ENCODE data around the gene KRT38. TPM values are rescaled to one million over a fixed set of nuclear protein-coding genes. Genes with fewer than 3 reads are reported as not detected.

The KRT38 gene
- total RNA-seq, 1 donor from 2014 or later: not detected

DNA sequence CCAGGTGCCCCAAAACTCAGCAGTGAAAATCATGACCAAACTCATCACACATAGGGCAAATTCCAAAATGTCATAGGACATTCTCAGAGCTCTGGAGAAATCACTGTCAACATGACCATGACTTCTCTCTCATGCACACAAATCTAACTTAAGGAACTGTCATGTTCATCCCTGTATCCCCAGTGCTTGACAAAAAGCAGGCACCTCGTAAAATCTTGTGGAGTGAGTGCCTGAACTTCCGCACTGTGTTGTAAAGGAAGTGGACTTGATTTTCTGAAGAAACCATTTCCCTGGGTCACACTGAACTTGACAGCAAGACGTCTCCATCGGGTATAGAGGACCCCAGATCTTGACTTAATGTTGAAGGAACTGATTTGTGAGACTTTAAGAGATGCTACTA, 19.2 kb downstream of the KRT38 start:
- DNase-seq (ENCODE audit: low spot score): no peak

DNA sequence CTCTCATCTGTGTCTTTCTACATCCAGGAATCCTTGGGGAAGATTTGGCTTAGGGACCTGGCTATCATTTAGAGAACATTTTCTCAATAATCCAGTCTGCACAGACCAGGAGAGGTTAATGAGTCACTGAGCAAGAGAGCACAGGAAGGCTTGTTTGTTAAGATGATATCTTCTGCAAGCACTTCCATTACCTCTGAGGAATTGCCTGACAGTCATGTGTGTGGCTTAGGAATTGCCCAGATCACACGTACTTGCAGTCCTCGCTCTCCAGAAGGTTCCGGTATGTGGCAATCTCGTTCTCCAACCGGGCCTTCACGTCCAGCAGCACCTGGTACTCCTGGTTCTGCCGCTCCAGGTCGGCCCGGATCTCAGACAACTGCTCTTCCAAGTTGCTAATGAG, 19.7 kb downstream of the KRT38 start:
- DNase-seq (ENCODE audit: low spot score): no peak

DNA sequence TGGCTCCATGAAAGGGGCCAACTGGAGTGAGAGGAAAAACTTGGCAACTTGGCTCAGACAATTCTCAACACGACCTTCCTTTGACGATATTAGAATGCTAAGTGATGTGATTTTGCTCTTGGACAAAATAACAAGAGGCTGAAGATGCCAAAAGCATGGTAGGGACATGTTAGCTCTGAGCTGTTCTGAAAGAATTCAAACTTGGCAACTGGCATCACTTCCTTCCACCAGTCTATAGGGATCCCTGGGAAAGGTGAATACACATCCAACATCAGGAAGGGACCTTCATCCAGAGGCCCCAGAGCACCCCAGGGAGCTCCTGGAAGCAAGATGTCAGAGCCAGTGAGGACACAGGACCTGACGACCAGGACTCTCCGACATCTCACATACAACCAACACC, 20.6 kb downstream of the KRT38 start:
- DNase-seq (ENCODE audit: low spot score): no peak

DNA sequence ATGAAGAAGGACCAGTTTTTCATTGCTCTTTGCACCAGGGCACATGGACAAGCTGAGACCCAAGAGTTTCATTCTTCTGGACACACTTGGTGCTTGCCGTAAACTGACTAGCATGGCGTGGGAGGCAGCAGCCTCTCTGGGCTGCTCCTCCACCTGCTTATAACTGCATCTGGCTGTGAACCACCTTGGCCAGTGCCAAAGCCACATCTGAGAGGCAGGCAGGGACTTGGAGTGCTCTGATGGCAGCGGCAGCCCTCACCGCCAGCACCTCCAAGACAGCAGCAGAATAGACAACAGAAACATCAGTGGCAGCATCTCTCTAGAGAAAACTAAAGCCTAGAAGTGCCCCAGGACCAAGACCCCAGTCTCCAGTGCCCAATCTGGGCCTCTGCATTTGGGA, 21.1 kb downstream of the KRT38 start:
- no peak for DNase-seq (ENCODE audit: low spot score)

DNA sequence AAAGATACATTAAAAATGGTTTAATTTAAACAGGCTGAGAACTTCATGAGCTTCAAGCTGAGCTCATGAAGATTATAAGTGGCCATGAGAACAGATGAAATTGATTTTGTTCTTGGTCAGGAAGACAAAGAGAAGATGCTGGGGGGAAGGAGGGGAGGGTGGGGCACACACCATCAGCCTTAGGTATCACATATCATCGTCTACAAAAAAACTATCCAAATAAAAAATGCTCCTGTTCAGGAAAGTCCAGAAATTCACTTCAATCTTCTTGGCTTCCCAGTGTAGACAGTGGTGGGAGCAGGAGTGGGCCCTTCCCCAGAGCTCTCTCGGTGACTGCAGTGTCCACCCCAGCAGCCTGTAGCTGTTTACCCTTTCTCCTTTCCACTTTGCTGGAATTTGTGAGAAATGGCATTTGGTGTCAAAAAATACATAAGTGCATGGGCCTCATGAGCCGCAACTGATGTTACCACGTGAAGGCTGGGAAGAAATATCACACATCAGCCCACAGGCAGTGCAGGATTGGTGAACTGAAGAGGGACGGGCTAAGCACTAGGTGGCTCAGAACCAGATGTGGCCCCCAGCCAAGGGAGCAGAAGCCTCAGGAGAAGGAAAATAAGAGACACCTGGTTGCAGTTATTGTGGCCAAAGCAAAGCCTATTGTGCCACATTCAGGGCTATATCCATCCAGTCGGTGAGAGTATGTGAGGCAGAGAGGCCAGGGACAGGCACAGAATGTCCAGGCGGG, 22.5 kb downstream of the KRT38 start:
- DNase-seq (ENCODE audit: low spot score): no peak

DNA sequence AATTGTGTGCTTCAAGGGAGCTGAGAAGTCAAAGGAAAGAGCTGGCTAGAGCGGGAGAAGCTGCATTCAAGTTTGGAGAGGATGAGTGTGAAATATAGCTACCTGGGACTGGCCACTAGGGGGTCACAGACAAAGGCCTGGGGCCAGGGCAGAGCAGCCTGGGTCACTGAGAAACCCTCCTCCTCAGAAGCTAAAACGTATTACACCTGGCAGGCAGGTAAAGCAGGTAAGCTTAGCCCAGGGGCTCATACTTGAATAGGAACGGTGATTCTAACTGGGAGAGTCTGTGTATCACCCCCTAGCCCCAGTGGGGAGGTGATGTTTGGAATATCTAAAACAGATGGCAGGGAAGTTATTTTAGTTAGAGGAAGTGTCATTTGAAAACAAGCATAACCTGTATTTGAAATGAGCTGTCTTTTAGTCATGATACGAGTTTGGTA, 23.2 kb downstream of the KRT38 start:
- DNase-seq (ENCODE audit: low spot score): no peak

DNA sequence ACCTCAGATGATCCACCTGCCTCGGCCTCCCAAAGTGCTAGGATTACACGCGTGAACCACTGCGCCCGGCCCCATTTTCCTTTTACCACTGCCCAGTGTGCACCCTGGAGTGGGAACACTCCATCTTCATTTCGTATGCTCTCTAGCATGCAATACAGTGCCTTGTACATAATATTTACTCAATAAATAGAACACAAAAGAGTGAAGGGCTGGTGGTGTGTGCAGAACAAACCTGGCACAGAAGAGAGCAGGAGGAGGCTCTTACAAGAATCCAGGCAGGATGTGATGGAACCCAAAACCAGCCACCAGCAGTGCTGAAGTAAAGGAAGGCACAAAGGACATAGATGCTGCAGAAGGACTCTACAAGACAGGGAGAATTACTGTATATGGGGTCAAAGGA, 23.7 kb downstream of the KRT38 start:
- no peak for DNase-seq (ENCODE audit: low spot score)

DNA sequence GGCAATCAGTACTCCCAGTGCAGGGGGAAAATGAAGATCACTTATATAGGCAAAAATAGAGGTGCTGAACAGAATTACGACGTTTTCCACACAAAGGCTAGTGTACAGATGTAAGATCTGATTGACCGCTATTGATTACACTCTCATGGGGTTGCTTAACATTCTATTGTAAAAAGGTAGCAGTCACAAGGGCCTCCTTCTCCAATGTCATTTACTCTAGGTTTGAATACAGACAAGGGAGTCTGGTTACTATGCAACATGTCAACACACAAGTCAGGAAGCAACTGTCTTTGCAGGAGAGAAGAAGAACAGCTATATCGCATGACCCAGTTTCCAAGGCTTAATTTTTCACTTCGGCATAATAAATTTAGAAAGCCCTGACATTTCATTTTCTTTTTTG, 24.3 kb downstream of the KRT38 start:
- DNase-seq (ENCODE audit: low spot score): no peak

DNA sequence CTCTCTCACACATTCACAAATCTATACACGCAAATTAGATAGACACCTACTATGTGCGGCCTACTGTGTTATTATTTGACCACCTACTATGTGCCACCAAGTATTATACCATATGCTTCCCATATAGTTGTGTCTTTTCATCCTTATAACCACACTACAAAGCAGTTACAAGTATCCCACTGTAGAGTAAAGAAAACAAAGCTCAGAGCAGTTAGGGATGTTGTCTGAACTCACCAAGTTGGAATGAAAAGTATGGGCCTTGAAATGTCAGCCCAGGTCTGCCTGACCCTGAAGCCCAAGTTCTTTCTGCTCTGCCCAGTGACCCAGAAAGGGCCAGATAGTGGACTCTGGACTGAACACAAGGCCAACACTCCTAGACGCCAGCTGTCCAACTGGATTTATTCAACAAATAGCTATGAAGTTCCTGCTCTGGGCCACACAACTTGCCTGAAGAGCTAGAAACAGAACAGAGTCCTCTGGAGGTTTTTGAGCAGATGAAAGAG, 24.9 kb downstream of the KRT38 start:
- DNase-seq (ENCODE audit: low spot score): peak; percentile 58

DNA sequence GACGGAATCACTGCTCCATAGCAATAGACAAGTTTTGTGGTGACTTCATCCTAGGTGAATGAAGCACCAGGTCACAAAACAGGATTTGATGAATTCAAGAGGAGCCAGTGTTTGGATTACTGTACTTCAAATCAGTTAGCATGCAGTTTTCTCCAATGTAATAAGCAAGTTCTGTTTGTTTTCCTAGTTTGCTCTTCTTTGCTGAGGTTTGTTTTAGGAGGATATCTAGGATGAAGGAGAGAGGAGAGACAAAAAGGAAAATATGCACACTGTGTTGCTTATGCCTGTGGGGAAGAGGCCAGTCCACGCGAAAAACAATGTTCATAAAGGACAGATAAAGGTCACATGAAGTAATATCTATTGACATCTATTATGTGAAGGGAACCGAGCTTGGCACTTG, 25.4 kb downstream of the KRT38 start:
- no peak for DNase-seq (ENCODE audit: low spot score)

DNA sequence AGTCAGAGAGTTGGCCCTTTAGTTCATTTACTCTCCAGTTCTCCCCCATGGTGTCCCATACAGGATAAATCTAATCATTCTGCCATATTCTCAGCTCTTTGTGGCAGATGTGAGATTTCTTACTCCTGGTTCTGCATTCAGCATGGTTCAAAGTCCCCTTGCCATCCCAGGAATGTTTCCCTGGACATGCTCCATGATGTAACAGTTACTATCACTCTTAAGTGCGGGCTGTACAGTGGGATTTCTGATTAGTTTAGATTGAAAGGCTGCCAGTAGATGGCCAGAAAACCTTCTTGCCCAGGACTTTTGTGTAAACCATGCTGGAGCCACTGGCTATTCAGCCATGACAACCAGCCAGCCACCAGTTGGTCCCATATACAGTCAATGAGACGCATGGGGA, 26.8 kb downstream of the KRT38 start:
- DNase-seq (ENCODE audit: low spot score): no peak

DNA sequence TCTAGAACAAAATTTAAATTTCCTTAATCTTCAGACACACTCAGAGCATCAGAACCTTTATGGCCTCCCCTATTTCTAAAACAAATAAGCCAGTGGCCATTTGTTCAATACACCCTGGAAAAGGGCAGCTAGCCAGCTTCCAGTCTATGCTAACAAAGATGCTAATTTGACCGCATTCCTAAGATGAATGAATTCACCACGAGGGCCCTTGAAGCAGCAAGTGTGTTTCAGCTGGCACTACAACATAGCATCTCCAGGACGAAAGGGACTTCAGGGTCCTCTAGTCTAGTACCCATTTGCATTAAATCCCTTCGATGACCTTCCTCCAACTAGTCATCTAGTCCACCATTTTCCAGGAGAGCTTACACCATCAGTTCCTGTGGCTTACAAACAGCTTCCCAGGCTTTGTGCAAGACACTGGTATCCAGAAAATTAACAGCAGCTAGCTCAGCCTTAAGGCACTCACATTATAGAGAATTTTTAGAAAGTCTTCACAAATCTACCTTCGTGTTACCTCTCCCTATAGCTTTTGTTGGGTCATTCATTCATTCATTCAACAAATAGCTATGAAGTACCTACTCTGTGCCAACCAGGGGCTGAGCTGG, 27.3 kb downstream of the KRT38 start:
- DNase-seq (ENCODE audit: low spot score): no peak

DNA sequence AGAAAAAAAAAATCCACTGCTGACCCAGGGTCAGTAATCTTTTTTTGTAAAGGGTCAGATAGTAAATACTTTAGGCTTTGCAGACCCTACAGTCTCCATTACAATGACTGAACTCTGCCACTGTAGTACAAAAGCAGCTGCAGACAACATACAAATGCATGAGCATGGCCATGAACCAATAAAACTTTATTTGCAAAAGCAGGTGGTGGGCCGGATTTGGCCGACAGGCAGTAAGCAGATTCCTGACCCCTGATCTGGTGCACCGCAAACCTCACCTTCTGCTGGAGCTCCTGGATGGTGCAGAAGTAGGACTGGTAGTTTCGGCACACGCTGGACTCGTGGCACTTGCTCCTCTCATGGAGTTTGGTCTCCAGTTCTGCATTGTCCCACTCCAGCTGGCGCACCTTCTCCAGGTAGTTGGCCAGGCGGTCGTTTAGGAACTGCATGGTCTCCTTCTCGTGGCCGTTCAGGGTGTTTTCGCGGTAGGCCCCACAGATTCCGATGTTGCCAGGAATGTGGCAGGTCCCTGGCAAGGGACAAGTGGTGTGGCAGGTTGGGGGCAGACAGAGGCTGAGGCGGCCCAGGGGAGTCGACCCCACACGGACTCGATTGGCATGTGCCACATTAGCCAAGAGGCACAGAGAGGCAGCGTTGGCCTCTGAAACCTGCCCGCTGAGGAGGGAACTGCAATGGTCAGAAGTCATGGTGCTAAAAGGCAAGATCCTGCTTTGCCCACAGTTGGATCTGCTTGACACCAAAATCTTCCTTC, 29.5 kb downstream of the KRT38 start:
- DNase-seq (ENCODE audit: low spot score): no peak

DNA sequence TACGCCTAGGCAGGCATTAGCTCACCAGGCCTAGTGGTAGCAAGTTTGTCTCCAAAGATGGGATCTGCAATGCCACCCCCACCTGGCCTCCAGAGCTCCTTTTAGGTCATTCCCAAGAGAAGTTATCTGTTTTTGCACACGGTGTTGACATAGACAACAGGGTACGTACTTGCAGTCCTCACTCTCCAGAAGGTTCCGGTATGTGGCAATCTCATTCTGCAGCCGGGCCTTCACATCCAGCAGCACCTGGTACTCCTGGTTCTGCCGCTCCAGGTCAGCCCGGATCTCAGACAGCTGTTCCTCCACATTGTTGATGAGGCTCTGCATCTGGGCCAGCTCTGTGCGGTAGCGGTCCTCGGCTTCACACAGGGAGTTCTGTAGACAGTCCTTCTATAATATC, 33.6 kb downstream of the KRT38 start:
- no peak for DNase-seq (ENCODE audit: low spot score)

DNA sequence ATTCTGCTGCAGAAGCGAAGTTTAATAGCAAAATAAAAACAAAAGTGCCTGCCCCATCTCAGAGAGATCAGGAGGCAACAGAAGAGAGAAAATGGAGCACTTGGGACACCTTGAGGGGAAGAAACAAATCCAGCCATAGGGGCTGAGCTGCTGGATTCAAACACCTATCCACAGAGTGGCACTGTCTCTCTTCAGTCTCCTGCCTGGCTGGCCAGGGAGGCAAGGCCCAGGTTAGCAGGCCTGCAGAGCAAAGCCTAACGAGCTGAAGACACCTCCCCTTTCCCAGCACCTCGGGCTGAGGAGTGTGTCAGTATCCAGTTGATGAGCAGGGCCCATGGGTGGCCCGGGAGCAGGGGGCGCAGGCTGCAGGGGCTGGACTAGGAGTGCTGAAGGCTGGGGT, 34.6 kb downstream of the KRT38 start:
- DNase-seq (ENCODE audit: low spot score): no peak

DNA sequence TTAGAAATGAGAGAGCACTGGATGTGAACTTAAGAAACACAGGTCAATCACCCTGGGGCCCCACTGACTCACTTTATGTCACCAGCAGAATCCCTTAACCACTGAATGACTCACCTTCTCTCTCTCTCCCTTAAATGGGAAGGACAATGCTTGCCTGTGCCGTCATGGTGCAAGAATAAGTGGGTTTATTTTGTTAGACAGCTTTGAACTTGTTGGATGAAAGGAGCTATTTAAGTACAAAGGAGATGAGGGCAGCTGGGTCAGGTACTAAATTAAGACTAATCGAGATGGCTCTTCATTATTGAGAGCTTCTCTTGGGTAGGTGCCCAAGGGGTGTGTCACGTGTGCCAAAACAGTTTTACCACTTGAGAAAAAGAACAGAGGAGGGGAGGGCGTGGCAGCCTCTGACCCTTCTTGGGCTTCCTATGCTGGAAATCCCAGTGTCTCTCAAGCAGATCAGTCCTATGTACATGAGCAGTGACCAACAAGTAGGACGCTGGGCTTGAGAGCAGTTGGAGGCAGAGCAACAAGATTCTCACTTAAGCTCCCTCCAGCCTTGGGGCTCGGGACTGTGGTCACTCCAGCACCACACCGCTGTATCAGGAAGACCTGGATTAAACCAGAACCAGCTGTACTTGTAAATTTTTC, 36.6 kb downstream of the KRT38 start:
- no peak for DNase-seq (ENCODE audit: low spot score)

DNA sequence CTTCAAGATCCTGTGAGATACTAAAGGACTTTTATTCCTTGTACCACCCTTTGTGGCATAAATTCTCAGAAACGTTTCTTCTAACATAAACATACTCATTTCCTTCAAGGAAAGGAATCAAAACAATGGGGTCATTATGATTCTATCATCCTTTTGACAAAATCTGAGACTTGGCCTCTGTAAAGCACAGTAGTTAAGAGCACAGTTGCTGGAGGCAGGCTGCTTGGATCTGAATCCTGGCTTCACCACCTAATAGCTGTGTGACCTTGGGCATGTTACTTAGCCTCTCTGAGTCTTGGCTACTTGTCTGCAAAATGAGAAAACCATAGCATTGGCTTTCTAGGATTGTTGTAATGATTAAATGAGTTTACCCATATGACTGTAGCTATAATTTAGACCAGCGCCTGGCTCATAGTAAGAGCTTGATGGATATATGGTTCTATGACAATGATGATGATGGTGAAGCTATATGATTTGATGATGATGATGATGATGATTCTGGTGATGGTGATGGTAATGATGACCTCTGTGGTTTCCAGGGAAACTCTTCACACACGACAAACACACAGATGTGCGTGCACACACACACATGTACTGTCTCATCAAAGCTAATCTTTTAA, 37.3 kb downstream of the KRT38 start:
- DNase-seq (ENCODE audit: low spot score): no peak

DNA sequence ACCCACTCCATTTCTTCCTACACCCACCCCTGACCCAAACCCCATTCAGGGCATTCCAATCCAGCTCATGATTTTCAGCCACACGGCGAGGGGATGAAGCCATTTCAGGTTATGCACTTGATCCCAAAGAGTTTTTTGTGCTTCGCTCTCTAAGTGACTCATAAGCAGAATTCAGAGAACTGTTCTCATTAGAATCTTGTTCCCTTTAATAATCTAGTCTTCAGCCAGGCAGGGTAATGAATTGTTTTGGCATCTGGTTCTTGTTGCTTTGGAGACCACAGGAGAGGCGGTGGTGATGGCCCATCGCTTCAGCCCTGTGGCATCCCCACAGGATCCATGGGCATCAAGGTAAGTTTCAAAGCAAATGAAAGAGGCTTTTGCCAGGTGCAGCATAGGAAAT, 38.6 kb downstream of the KRT38 start:
- DNase-seq (ENCODE audit: low spot score): no peak

DNA sequence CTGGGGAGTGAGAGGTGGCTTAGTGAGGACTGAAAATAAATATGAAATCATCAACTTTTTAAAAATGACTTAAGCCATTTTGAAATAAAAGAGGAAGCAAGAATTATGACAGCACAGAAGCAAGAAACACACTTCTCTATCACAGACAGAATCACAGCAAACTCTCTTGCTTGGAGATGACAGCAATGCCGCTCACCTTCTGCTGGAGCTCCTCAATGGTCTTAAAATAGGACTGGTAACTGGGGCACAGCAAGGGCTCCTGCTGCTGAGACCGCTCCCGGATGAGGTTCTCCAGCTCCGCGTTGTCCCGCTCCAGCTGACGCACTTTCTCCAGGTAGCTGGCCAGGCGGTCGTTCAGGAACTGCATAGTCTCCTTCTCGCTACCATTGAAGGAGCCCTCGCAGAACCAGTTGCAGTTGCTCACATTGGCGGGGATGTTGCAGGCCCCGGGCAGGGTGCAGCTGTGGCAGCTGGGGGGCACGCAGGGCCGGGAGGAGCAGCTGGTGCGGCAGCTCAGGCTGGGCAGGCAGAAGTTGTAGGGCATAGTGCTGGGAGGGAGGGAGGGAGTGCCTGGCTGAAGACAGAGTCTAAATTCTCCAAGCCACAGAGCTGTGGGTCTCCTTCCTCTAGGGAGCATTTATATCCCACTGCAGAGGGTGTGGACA, 43.7 kb downstream of the KRT38 start, which contains the start of gene KRT31:
KRT31 (minus strand) TSS at position 613 of the 665 bp plus-strand sequence; CDS start at position 544, 69 bp downstream.
- DNase-seq (ENCODE audit: low spot score): no peak

DNA sequence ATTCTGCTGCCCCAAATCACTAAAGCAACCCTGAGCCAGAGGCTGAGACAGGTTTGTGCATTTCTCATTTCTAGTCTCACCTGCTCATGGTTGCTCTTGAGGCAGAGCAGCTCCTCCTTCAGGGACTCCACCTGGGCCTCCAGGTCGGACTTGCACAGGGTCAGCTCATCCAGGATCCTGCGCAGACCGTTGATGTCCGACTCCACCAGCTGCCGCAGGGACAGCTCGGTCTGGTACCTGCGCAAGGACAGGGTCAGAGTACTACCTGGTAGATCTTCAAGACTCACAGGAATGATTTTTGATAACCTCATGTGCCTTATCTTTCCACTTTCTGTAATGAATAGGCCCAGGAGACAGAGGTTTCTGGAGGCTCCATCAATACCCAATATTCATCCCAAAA, 44.4 kb downstream of the KRT38 start:
- DNase-seq (ENCODE audit: low spot score): no peak

DNA sequence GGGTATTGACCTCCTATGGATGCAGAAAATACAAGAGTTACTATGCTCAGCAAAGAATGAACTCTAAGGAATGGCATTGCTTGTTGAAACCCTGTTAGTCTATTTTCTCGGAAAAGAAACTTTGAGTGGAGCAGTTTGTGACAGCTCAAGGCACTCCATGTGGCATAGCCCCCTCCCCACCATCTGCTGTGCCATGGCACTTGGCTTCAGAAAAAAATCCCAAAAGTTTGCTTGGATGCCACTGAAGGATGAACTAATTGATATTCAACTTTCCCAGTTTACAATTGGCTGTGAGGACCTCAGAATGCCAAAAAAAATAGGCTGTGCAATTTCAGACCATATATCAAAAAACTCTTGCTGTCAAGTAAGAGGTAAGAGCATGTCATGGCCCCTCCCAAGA, 45.2 kb downstream of the KRT38 start:
- no peak for DNase-seq (ENCODE audit: low spot score)

Measured in mucosa of gallbladder (tissue), 1 donor.